GM12878 (cell line): ENCODE measurements around the gene PKHD1. TPM values are rescaled to one million over a fixed set of nuclear protein-coding genes. Genes with fewer than 3 reads are reported as not detected.

Experiments
- ATAC-seq: fragments of 200-7000 bp; cut with Tn5 transposase; 3 replicates; pipeline ENCODE4 v1.9.1; 2020; ENCODE audit warnings: mild to moderate bottlenecking, moderate library complexity
- BruUV-seq: library from RNA; stranded (reverse); fragments of 400-500 nt; replicated peaks from 2 replicates; lab custom pipeline; 2021; lab: Mats Ljungman, UMichigan
- CTCF ChIA-PET: fragments of 300-600 bp; sonication (Branson Sonifier 250); formaldehyde crosslinking; extraction: SDS; loops from one replicate; lab custom pipeline; 2021; ENCODE audit warnings: inconsistent platforms; lab: Yijun Ruan, JAX
- POLR2A ChIA-PET: fragments of 350-600 bp; formaldehyde crosslinking; extraction: SDS; loops from one replicate; lab custom pipeline; 2021; ENCODE audit warnings: inconsistent platforms; lab: Charles Lee
- RAD21 ChIA-PET: fragments of 300-600 bp; sonication (Branson Sonifier 250); formaldehyde crosslinking; loops from one replicate; lab custom pipeline; 2023; ENCODE audit warnings: antibody characterized with exemption; ENCODE audit not compliant: unreplicated experiment; lab: Charles Lee
- SMC1A ChIA-PET: fragments of 300-600 bp; sonication (Branson Sonifier 250); formaldehyde crosslinking; loops from one replicate; lab custom pipeline; 2023; ENCODE audit not compliant: unreplicated experiment, uncharacterized antibody; lab: Charles Lee
- DNase-seq: peaks from one replicate; pipeline ENCODE4 v3.0.0-alpha.2; 2011; ENCODE audit warnings: low read depth, low spot score
- FAIRE-seq: peaks from 3 replicates; lab custom pipeline; 2011; peaks lifted over from hg19 to GRCh38; lab: Jason Lieb, UNC
- H2AFZ ChIP-seq: 2 replicates; pipeline ENCODE4 v1.6.0; 2011; ENCODE audit warnings: low read depth, low read length, control low read depth; ENCODE audit not compliant: control insufficient read depth
- H3K27ac ChIP-seq: 2 replicates; pipeline ENCODE4 v1.5.1; 2011; ENCODE audit warnings: control low read depth; ENCODE audit not compliant: control insufficient read depth, insufficient read depth
- H3K27me3 ChIP-seq, 2 experiments: replicated peaks in 1 of 2; 2 replicates each; pipeline versions ENCODE4 v1.6.0 to v1.6.1; 2011; ENCODE audit warnings: low read length in 1 of 2; ENCODE audit not compliant: control insufficient read depth in 2 of 2, insufficient read depth in 2 of 2
- H3K36me3 ChIP-seq, 2 experiments: 2 replicates each; pipeline ENCODE4 v1.5.1; 2011; ENCODE audit warnings: low read length in 1 of 2; ENCODE audit not compliant: control insufficient read depth in 2 of 2, insufficient read depth in 2 of 2
- H3K4me1 ChIP-seq: 2 replicates; pipeline ENCODE4 v1.6.1; 2011; ENCODE audit warnings: mild to moderate bottlenecking, low read length, moderate library complexity, mixed read lengths; ENCODE audit not compliant: control insufficient read depth, insufficient read depth
- H3K4me2 ChIP-seq: 2 replicates; pipeline ENCODE4 v1.6.0; 2011; ENCODE audit warnings: control low read depth; ENCODE audit not compliant: control insufficient read depth, insufficient read depth
- H3K4me3 ChIP-seq: fragments of 200-600 bp; sonication (generic); 2 replicates; pipeline ENCODE4 v1.5.1; 2016
- H3K79me2 ChIP-seq: 2 replicates; pipeline ENCODE4 v1.6.0; 2011; ENCODE audit warnings: low read length; ENCODE audit not compliant: control insufficient read depth, insufficient read depth
- H3K9ac ChIP-seq: 2 replicates; pipeline ENCODE4 v1.8.0; 2011; ENCODE audit warnings: low read length, control low read depth, mixed read lengths; ENCODE audit not compliant: control insufficient read depth, insufficient read depth
- H3K9me3 ChIP-seq: replicated peaks from 3 replicates; pipeline ENCODE4 v1.5.1; 2011; ENCODE audit warnings: mild to moderate bottlenecking, low read length; ENCODE audit not compliant: control insufficient read depth, insufficient read depth
- H4K20me1 ChIP-seq: 2 replicates; pipeline ENCODE4 v1.6.0; 2011; ENCODE audit not compliant: control insufficient read depth, insufficient read depth
- CBFB ChIP-seq: IDR thresholded peaks from 2 replicates; pipeline ENCODE4 v1.6.1; 2016; ENCODE audit warnings: antibody characterized with exemption, low read depth
- CBX3 ChIP-seq: fragments of 200-600 bp; sonication (generic); IDR thresholded peaks from 2 replicates; pipeline ENCODE4 v1.6.1; 2016; ENCODE audit warnings: low read depth, borderline replicate concordance
- CEBPB ChIP-seq, 2 experiments: fragments of 150-350 bp in 1 of 2; IDR thresholded peaks; 2 replicates each; pipeline ENCODE4 v1.6.1; 2012 to 2014; ENCODE audit warnings: low read depth in 2 of 2, low read length in 2 of 2, borderline replicate concordance in 1 of 2, inconsistent platforms in 1 of 2
- CHD2 ChIP-seq: IDR thresholded peaks from 2 replicates; pipeline ENCODE4 v1.6.1; 2011; ENCODE audit warnings: low read depth, low read length, improper control_type of control experiment, borderline replicate concordance
- CHD4 ChIP-seq: fragments of 200-600 bp; sonication (generic); IDR thresholded peaks from 2 replicates; pipeline ENCODE4 v1.6.1; 2016; ENCODE audit warnings: mild to moderate bottlenecking
- E4F1 ChIP-seq: fragments of 450-650 bp; IDR thresholded peaks from 2 replicates; pipeline ENCODE4 v1.6.1; 2018; ENCODE audit warnings: borderline replicate concordance, mild to moderate bottlenecking; ENCODE audit not compliant: partially characterized antibody
- FOXK2 ChIP-seq: fragments of 450-650 bp; IDR thresholded peaks from 2 replicates; pipeline ENCODE4 v1.6.1; 2017; ENCODE audit warnings: mild to moderate bottlenecking, moderate library complexity
- HDAC6 ChIP-seq: fragments of 200-600 bp; sonication (generic); IDR thresholded peaks from one replicate; pipeline ENCODE4 v1.8.0; 2017; ENCODE audit warnings: antibody characterized with exemption; ENCODE audit not compliant: unreplicated experiment
- HDGF ChIP-seq: fragments of 450-650 bp; IDR thresholded peaks from 2 replicates; pipeline ENCODE4 v1.6.1; 2016; ENCODE audit warnings: antibody characterized with exemption
- IKZF1 ChIP-seq: fragments of 450-650 bp; conservative IDR thresholded peaks from 2 replicates; pipeline ENCODE4 v1.6.1; 2017; ENCODE audit warnings: antibody characterized with exemption, mild to moderate bottlenecking
- IKZF2 ChIP-seq, 2 experiments: fragments of 450-650 bp; IDR thresholded peaks; 2 replicates each; pipeline ENCODE4 v1.6.1; 2017; ENCODE audit warnings: mild to moderate bottlenecking in 2 of 2, moderate library complexity in 2 of 2
- NR2C1 ChIP-seq: fragments of 450-650 bp; IDR thresholded peaks from 2 replicates; pipeline ENCODE4 v1.6.1; 2017; ENCODE audit warnings: antibody characterized with exemption, mild to moderate bottlenecking, moderate library complexity
- PBX3 ChIP-seq: IDR thresholded peaks from 2 replicates; pipeline ENCODE4 v1.6.1; 2011; ENCODE audit warnings: mild to moderate bottlenecking, low read depth, low read length, moderate library complexity; ENCODE audit not compliant: insufficient replicate concordance
- PKNOX1 ChIP-seq: fragments of 450-650 bp; IDR thresholded peaks from 2 replicates; pipeline ENCODE4 v1.6.1; 2016; ENCODE audit warnings: mild to moderate bottlenecking
- SIX5 ChIP-seq: IDR thresholded peaks from 2 replicates; pipeline ENCODE4 v1.6.1; 2011; ENCODE audit warnings: mild to moderate bottlenecking, low read depth, low read length, moderate library complexity; ENCODE audit not compliant: severe bottlenecking
- SUZ12 ChIP-seq: fragments of 200-600 bp; sonication (generic); IDR thresholded peaks from one replicate; pipeline ENCODE4 v1.6.1; 2018; ENCODE audit warnings: antibody characterized with exemption, mild to moderate bottlenecking; ENCODE audit not compliant: unreplicated experiment
- ZNF24 ChIP-seq: fragments of 450-650 bp; IDR thresholded peaks from 2 replicates; pipeline ENCODE4 v1.6.1; 2017; ENCODE audit warnings: antibody characterized with exemption, mild to moderate bottlenecking
- WGBS: methylation state at CpG from one replicate; pipeline ENCODE4 v1.1.6; 2016; ENCODE audit warnings: low lambda C conversion rate; ENCODE audit not compliant: insufficient replicate concordance, insufficient coverage; ENCODE audit errors: missing lambda C conversion rate; 5-methylcytosine and 5-hydroxymethylcytosine counted together
- in situ Hi-C: fragments of 300-500 bp; cut with MboI; formaldehyde crosslinking; loops from 9 replicates; pipeline ENCODE4 v1.14.3; 2018; ENCODE audit warnings: mixed read lengths
- intact Hi-C: fragments of 100-400 bp; cut with micrococcal nuclease; formaldehyde crosslinking; loops from one replicate; pipeline ENCODE4 v1.14.2; 2022; ENCODE audit not compliant: unreplicated experiment
- polyA plus RNA-seq, 11 experiments: library from polyadenylated mRNA; depleted of rRNA in 4 of 11; unstranded in 6 of 11; stranded (reverse) in 5 of 11; fragments of >200 nt; fragmentation: Nextera tagmentation in 4 of 11; fragmentation: Illumina TruSeq in 1 of 11; extraction: Ambion mirVana in 4 of 11; extraction: Trizol in 1 of 11; gene quantifications; 1 replicate in 1 of 11; 2 replicates in 10 of 11; pipeline versions ENCODE4 v1.2.1 to v1.2.3, GENCODE V29; 2011 to 2016; ENCODE audit warnings: inconsistent platforms in 2 of 11, missing spikeins in 2 of 11, low read depth in 1 of 11
- total RNA-seq, 4 experiments: library from RNA; depleted of rRNA in 3 of 4; stranded (reverse); fragments of >200 nt in 3 of 4; fragmentation: Illumina TruSeq in 1 of 4; extraction: Trizol in 1 of 4; gene quantifications; 2 replicates each; pipeline versions ENCODE4 v1.2.1 to v1.2.3, GENCODE V29; 2013 to 2021
- TF ChIP-seq, protein P1 (sequence below): IDR thresholded peaks from 2 replicates; pipeline ENCODE4 v1.6.1; 2011; ENCODE audit warnings: borderline replicate concordance, low read depth, mild to moderate bottlenecking, moderate library complexity, low read length; ENCODE audit not compliant: insufficient read depth, poor library complexity, severe bottlenecking

Gene PKHD1
- total and polyA plus RNA-seq, 10 of the 15 experiments (the other 5 are each of a cell fraction or from before 2014, with no cell fraction given), result under 0.01 to 0.90 (median 0.02) TPM; not detected in 1

DNA sequence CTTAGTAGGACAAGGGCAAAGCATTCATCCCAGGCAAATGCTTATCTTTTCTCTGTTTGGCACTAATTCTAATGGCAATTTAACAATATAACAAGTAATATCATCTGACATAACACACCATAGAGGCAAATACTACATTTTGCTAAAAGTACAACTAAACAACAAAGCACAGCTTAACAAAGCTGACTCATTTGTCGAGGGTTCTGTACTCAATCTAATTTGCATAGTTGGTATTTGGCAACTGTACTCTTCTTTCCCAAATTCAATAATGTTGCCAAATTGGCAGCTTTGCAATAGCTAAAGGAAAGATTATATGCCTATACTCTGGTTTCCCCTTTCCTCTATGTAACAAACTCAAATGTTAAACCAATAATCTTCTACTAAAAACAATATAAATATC, 461.0 kb downstream of the PKHD1 start:
- 0% methylated on average over 1 of the region's 1 CpG for WGBS
- RAD21 ChIA-PET, result no interaction called here

More for the DNA sequence above, 461.0 kb downstream of the PKHD1 start:
- no peak overlapping the region for H2AFZ ChIP-seq
- ChIA-PET SMC1A (interaction anchor here (1.0 kb wide), 1 partner anchor 10 kb away, joined by 3 read pairs; no protein-coding TSS in a partner anchor), CTCF (no interaction called here)
- H3K4me3 ChIP-seq, result no peak overlapping the region
- no peak overlapping the region for H3K27ac ChIP-seq
- H3K9me3 ChIP-seq, result no peaks in the 10 kb centered on the region
- ATAC-seq, result no peak
- H3K9ac ChIP-seq, result no peak overlapping the region
- no peaks in the 10 kb centered on the region for H3K4me1 ChIP-seq
- DNase-seq, result no peak
- in situ Hi-C loops, result no loop called here
- no TSS peak for BruUV-seq
- no peaks in the 10 kb centered on the region; a peak in 1 of 4 replicates for H3K27me3 ChIP-seq
- TF ChIP-seq CHD4 (no peak), CHD2 (no peak), SIX5 (no peak), PBX3 (no peak), HDAC6 (no peak), FOXK2 (no peak), E4F1 (no peak), HDGF (no peak), CBX3 (no peak), IKZF1 (no peak), ZNF24 (no peak), SUZ12 (no peak), CEBPB (IDR thresholded peaks at IDR 0.05; ENCODE audit: borderline replicate concordance in 1 of 2, low read depth in 2 of 2, low read length in 2 of 2) (no peak), CBFB (no peak), NR2C1 (no peak), PKNOX1 (no peak), IKZF2 (IDR thresholded peaks at IDR 0.05) (no peak)
- TF ChIP-seq, protein P1, sequence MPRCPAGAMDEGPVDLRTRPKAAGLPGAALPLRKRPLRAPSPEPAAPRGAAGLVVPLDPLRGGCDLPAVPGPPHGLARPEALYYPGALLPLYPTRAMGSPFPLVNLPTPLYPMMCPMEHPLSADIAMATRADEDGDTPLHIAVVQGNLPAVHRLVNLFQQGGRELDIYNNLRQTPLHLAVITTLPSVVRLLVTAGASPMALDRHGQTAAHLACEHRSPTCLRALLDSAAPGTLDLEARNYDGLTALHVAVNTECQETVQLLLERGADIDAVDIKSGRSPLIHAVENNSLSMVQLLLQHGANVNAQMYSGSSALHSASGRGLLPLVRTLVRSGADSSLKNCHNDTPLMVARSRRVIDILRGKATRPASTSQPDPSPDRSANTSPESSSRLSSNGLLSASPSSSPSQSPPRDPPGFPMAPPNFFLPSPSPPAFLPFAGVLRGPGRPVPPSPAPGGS, result no peak
- TF ChIP-seq, all 136 proteins: peak for 0
- no peak overlapping the region for H3K4me2 ChIP-seq
- no peak for FAIRE-seq
- no peaks in the 10 kb centered on the region for H3K79me2 ChIP-seq
- POLR2A ChIA-PET, result no interaction called here
- H4K20me1 ChIP-seq, result no peaks in the 10 kb centered on the region
- intact Hi-C loops, result no loop called here
- no peaks in the 10 kb centered on the region for H3K36me3 ChIP-seq
